DMS53 treated with DMSO at 0.1 percent for 48 hours (cell line): Measurements from ENCODE around the gene TMEM267.
"Not testable (repeated sequence)": the region's sequence is repeated elsewhere in the genome, so short reads cannot be mapped to it uniquely, and the experiment has no call there.

ENCODE experiments used
- DNase-seq: peaks from one replicate; lab custom pipeline; 2025; ENCODE audit not compliant: unreplicated experiment; lab: John Stamatoyannopoulos, UW

The TMEM267 gene

GRCh38 chr5:43461066-43461465, 22.6 kb downstream of the TMEM267 start:
- no peak for DNase-seq

GRCh38 chr5:43456556-43456955, 27.1 kb downstream of the TMEM267 start:
- DNase-seq, result no peak

- DNase-seq, result not testable (repeated sequence)
Observed at GRCh38 chr5:43441575-43441974, 42.1 kb downstream of the TMEM267 start.

GRCh38 chr5:43437062-43437660, 46.5 kb downstream of the TMEM267 start:
- DNase-seq, result no peak

- no peak for DNase-seq
Observed at GRCh38 chr5:43433382-43433781, 50.3 kb downstream of the TMEM267 start.

- DNase-seq, result no peak
Observed at GRCh38 chr5:43432486-43433375, 50.9 kb downstream of the TMEM267 start.

- DNase-seq, result no peak
Observed at GRCh38 chr5:43429706-43430105, 54.0 kb downstream of the TMEM267 start.

GRCh38 chr5:43429016-43429415, 54.6 kb downstream of the TMEM267 start:
- DNase-seq, result no peak

GRCh38 chr5:43427306-43427705, 56.4 kb downstream of the TMEM267 start:
- no peak for DNase-seq

- DNase-seq, result no peak
Observed at GRCh38 chr5:43425983-43426382, 57.7 kb downstream of the TMEM267 start.

- not testable (repeated sequence) for DNase-seq
Observed at GRCh38 chr5:43423086-43423485, 60.6 kb downstream of the TMEM267 start.

- no peak for DNase-seq
Observed at GRCh38 chr5:43422143-43422542, 61.5 kb downstream of the TMEM267 start.

- DNase-seq, result no peak
Observed at GRCh38 chr5:43421450-43422133, 62.1 kb downstream of the TMEM267 start.

GRCh38 chr5:43420241-43420640, 63.4 kb downstream of the TMEM267 start:
- DNase-seq, result no peak

- DNase-seq, result no peak
Observed at GRCh38 chr5:43418561-43418960, 65.1 kb downstream of the TMEM267 start.

GRCh38 chr5:43416803-43417394, 66.8 kb downstream of the TMEM267 start:
- no peak for DNase-seq

GRCh38 chr5:43415935-43416802, 67.5 kb downstream of the TMEM267 start:
- peak; percentile 8 for DNase-seq

GRCh38 chr5:43413966-43414365, 69.7 kb downstream of the TMEM267 start:
- DNase-seq, result no peak

GRCh38 chr5:43412644-43413043, 71.0 kb downstream of the TMEM267 start:
- DNase-seq, result no peak

GRCh38 chr5:43412156-43412555, 71.5 kb downstream of the TMEM267 start, which contains the start of gene CCL28:
CCL28 (minus strand) TSS chr5:43412391; CDS start chr5:43412316, 75 bp downstream.
- DNase-seq, result no peak
